Measurements from ENCODE around the gene ZCCHC13. TPM values are rescaled to one million over a fixed set of nuclear protein-coding genes. Genes with fewer than 3 reads are reported as not detected.

Gene ZCCHC13
- total and polyA plus RNA-seq, 2 experiments from 2014 or later, result not detected

- no peak overlapping the region for H3K9ac ChIP-seq
- DNase-seq, result peak; percentile 26
- H3K4me3 ChIP-seq, result no peak overlapping the region
- no peak overlapping the region for H3K27ac ChIP-seq
- no peaks in the 10 kb centered on the region for H3K36me3 ChIP-seq (ENCODE audit: low read depth)
- no peaks in the 10 kb centered on the region for H3K79me2 ChIP-seq (ENCODE audit: insufficient read depth)
- in situ Hi-C loops (cut with MboI), result no loop called here
- no peaks in the 10 kb centered on the region for H3K27me3 ChIP-seq (replicated peaks; ENCODE audit: insufficient read depth)
- no peak for TF ChIP-seq EZH2 (IDR thresholded peaks at IDR 0.05; ENCODE audit: insufficient read depth, poor library complexity, severe bottlenecking)
- no peaks in the 10 kb centered on the region for H3K9me3 ChIP-seq (ENCODE audit: low read depth)
- no peaks in the 10 kb centered on the region for H4K20me1 ChIP-seq (ENCODE audit: insufficient read depth)
- no peak overlapping the region for H3K4me2 ChIP-seq (ENCODE audit: unreplicated experiment)
- no peak overlapping the region for H2AFZ ChIP-seq
- H3F3A ChIP-seq (ENCODE audit: insufficient read depth), result no peaks in the 10 kb centered on the region; the same call in 1 of the 2 replicates
- H3K9me2 ChIP-seq (ENCODE audit: insufficient read depth), result no peaks in the 10 kb centered on the region
- H3K4me1 ChIP-seq (ENCODE audit: insufficient read depth), result peaks cover 10% of the 10 kb centered on the region
- 72 to 86% methylated on average over 3 to 4 of the region's 4 CpGs for WGBS, 2 experiments (ENCODE audit: low coverage in 1 of 2, low lambda C conversion rate in 2 of 2, missing lambda C conversion rate in 2 of 2)
These were observed 47.8 kb downstream of the ZCCHC13 start for GRCh38 chrX:74351760-74352159.

- Histone ChIP-seq H3K79me2 (ENCODE audit: insufficient read depth) (no peaks in the 10 kb centered on the region), H3K27ac (no peak overlapping the region), H3K9ac (no peak overlapping the region), H3K4me3 (no peak overlapping the region), H3K9me2 (ENCODE audit: insufficient read depth) (no peaks in the 10 kb centered on the region), H3K36me3 (ENCODE audit: low read depth) (no peaks in the 10 kb centered on the region), H2AFZ (no peak overlapping the region), H3F3A (ENCODE audit: insufficient read depth) (no peaks in the 10 kb centered on the region; the same call in 1 of the 2 replicates), H3K4me2 (ENCODE audit: unreplicated experiment) (no peak overlapping the region), H4K20me1 (ENCODE audit: insufficient read depth) (no peaks in the 10 kb centered on the region), H3K4me1 (ENCODE audit: insufficient read depth) (peaks cover 9% of the 10 kb centered on the region), H3K27me3 (replicated peaks; ENCODE audit: insufficient read depth) (no peaks in the 10 kb centered on the region), H3K9me3 (ENCODE audit: low read depth) (no peaks in the 10 kb centered on the region)
- DNase-seq, result no peak
- 43% methylated on average over 1 of the region's 1 CpG; no CpG with 5 or more reads in 1 of the 2 experiments for WGBS, 2 experiments (ENCODE audit: low coverage in 1 of 2, low lambda C conversion rate in 2 of 2, missing lambda C conversion rate in 2 of 2)
- TF ChIP-seq EZH2 (IDR thresholded peaks at IDR 0.05; ENCODE audit: insufficient read depth, poor library complexity, severe bottlenecking), result no peak
- in situ Hi-C loops (cut with MboI), result no loop called here
These were observed 50.0 kb downstream of the ZCCHC13 start for GRCh38 chrX:74353984-74354383.

MicroRNAs within 50 kb of the gene (microRNA counts, 767-probe panel; counts per million panel counts)
- 5,929 counts per million, percentile 91 among the panel's probes with 10 or more counts for microRNA hsa-miR-374a-5p
- microRNA hsa-miR-545-3p, result 447 counts per million, percentile 86 among the panel's probes with 10 or more counts

Small RNAs within 50 kb of the gene (microRNA-seq; reads per million reads assigned to microRNA genes)
- gene MIR374A (ENCODE audit: borderline number of aligned reads), result 213 reads per million, percentile 60 among the genes with 10 or more reads in this experiment
- gene MIR545 (ENCODE audit: borderline number of aligned reads), result 2.6 reads per million

Small RNAs within 50 kb of the gene (small RNA-seq; reads per million reads assigned to genes)
- gene AC004386.2 (ENCODE audit: low read depth, low replicate concordance) (not detected), gene MIR374A (ENCODE audit: low read depth, low replicate concordance) (1.7 reads per million, percentile 60 among the genes with 10 or more reads in this experiment), gene MIR545 (ENCODE audit: low read depth, low replicate concordance) (not detected), gene RF02119 (ENCODE audit: low read depth, low replicate concordance) (not detected), gene RF02120 (ENCODE audit: low read depth, low replicate concordance) (not detected), gene RF02121 (ENCODE audit: low read depth, low replicate concordance) (not detected), gene RF02122 (ENCODE audit: low read depth, low replicate concordance) (not detected), gene RF02123 (ENCODE audit: low read depth, low replicate concordance) (not detected)

Other genes with a start within 250 kb of the ZCCHC13 start
- gene SLC16A2, start 117.3 kb downstream of the ZCCHC13 start, total RNA-seq (2014; rRNA removed; shearing (Covaris generic)), result 53.0 and 55.3 TPM in 2 replicates
- gene SLC16A2, start 117.3 kb downstream of the ZCCHC13 start, polyA plus RNA-seq (2016; fragmentation: Nextera tagmentation; extraction: Ambion mirVana), result 55.6 and 56.8 TPM in 2 replicates

All from GM23248 (cell line).